Hematopoietic multipotent progenitor cell treated with erythropoietin and hydrocortisone succinate and interleukin-3 and kit ligand, for 17 days (in vitro differentiated cells): Measurements from ENCODE around the gene MTREX.

Experiments
- DNase-seq: peaks from one replicate; pipeline ENCODE4 v3.0.0-alpha.2; 2015; ENCODE audit warnings: low spot score

Gene MTREX

GRCh38 chr5:55472642-55473041 lies 164.9 kb downstream of the MTREX start:
- no peak for DNase-seq
